ENCODE data around the gene TMEM229B. TPM values are rescaled to one million over a fixed set of nuclear protein-coding genes. Genes with fewer than 3 reads are reported as not detected.

Gene TMEM229B
- total and polyA plus RNA-seq, 2 experiments from 2014 or later, result 0.09 TPM

GRCh38 chr14:67500981-67501380 is 12.5 kb upstream of the TMEM229B start:
- H3K36me3 ChIP-seq, result no peaks in the 10 kb centered on the region

GRCh38 chr14:67497716-67498115 is 9.2 kb upstream of the TMEM229B start:
- no peak for TF ChIP-seq CTCF (IDR thresholded peaks at IDR 0.05; ENCODE audit: low read depth, low read length)

More at GRCh38 chr14:67500981-67501380, 12.5 kb upstream of the TMEM229B start:
- no peaks in the 10 kb centered on the region for H3K4me1 ChIP-seq (ENCODE audit: low read depth)
- H3K27ac ChIP-seq, result no peak overlapping the region
- no peaks in the 10 kb centered on the region for H3K27me3 ChIP-seq
- TF ChIP-seq CTCF (IDR thresholded peaks at IDR 0.05; ENCODE audit: low read depth, low read length), result no peak
- no peak overlapping the region for H3K4me3 ChIP-seq
- H3K9me3 ChIP-seq (ENCODE audit: low read depth), result no peaks in the 10 kb centered on the region
- DNase-seq (ENCODE audit: low read depth in 1 of 2, low spot score in 1 of 2), result no peak

GRCh38 chr14:67497216-67497615 is 8.7 kb upstream of the TMEM229B start:
- no peak for TF ChIP-seq CTCF (IDR thresholded peaks at IDR 0.05; ENCODE audit: low read depth, low read length)
- Histone ChIP-seq H3K9me3 (ENCODE audit: low read depth) (no peaks in the 10 kb centered on the region), H3K4me3 (no peak overlapping the region), H3K4me1 (ENCODE audit: low read depth) (no peaks in the 10 kb centered on the region), H3K27me3 (no peaks in the 10 kb centered on the region), H3K36me3 (no peaks in the 10 kb centered on the region), H3K27ac (no peak overlapping the region)
- no peak for DNase-seq (ENCODE audit: low read depth in 1 of 2, low spot score in 1 of 2)

More at GRCh38 chr14:67497716-67498115, 9.2 kb upstream of the TMEM229B start:
- Histone ChIP-seq H3K4me3 (no peak overlapping the region), H3K36me3 (no peaks in the 10 kb centered on the region), H3K4me1 (ENCODE audit: low read depth) (no peaks in the 10 kb centered on the region), H3K27me3 (no peaks in the 10 kb centered on the region), H3K9me3 (ENCODE audit: low read depth) (no peaks in the 10 kb centered on the region), H3K27ac (no peak overlapping the region)
- no peak for DNase-seq (ENCODE audit: low read depth in 1 of 2, low spot score in 1 of 2)

- Histone ChIP-seq H3K36me3 (no peaks in the 10 kb centered on the region), H3K4me1 (ENCODE audit: low read depth) (no peaks in the 10 kb centered on the region), H3K27me3 (no peaks in the 10 kb centered on the region), H3K4me3 (no peak overlapping the region), H3K27ac (no peak overlapping the region), H3K9me3 (ENCODE audit: low read depth) (no peaks in the 10 kb centered on the region)
- no peak for TF ChIP-seq CTCF (IDR thresholded peaks at IDR 0.05; ENCODE audit: low read depth, low read length)
- no peak for DNase-seq (ENCODE audit: low read depth in 1 of 2, low spot score in 1 of 2)
Observed at GRCh38 chr14:67495827-67496226, 7.3 kb upstream of the TMEM229B start.

- no peak for TF ChIP-seq CTCF (IDR thresholded peaks at IDR 0.05; ENCODE audit: low read depth, low read length)
- no peaks in the 10 kb centered on the region for H3K4me1 ChIP-seq (ENCODE audit: low read depth)
- H3K27ac ChIP-seq, result no peak overlapping the region
- no peaks in the 10 kb centered on the region for H3K36me3 ChIP-seq
- no peaks in the 10 kb centered on the region for H3K27me3 ChIP-seq
- H3K9me3 ChIP-seq (ENCODE audit: low read depth), result no peaks in the 10 kb centered on the region
- no peak for DNase-seq (ENCODE audit: low read depth in 1 of 2, low spot score in 1 of 2)
- no peak overlapping the region for H3K4me3 ChIP-seq
Observed at GRCh38 chr14:67493092-67493717, 4.7 kb upstream of the TMEM229B start.
